H1 (cell line): ENCODE measurements around the gene B3GAT1. TPM values are rescaled to one million over a fixed set of nuclear protein-coding genes. Genes with fewer than 3 reads are reported as not detected.

Experiments
- CTCF ChIA-PET: fragments of 300-600 bp; sonication (Branson Sonifier 250); formaldehyde crosslinking; loops from one replicate; lab custom pipeline; 2021; ENCODE audit not compliant: partially characterized antibody; lab: Charles Lee
- POLR2A ChIA-PET: fragments of 300-600 bp; sonication (Branson Sonifier 250); formaldehyde crosslinking; loops from one replicate; lab custom pipeline; 2021; ENCODE audit warnings: inconsistent platforms; ENCODE audit not compliant: partially characterized antibody; lab: Charles Lee
- DNase-seq, 2 experiments: peaks; one replicate each; pipeline versions ENCODE4 v3.0.0 to v3.0.0-alpha.2; 2010 to 2022; ENCODE audit warnings: low spot score in 2 of 2, low read depth in 1 of 2, mixed read lengths in 1 of 2
- FAIRE-seq: peaks from 2 replicates; lab custom pipeline; 2011; peaks lifted over from hg19 to GRCh38; lab: Jason Lieb, UNC
- H2AFZ ChIP-seq: 2 replicates; pipeline ENCODE4 v1.8.1; 2012; ENCODE audit warnings: low read length, inconsistent platforms
- H2AK5ac ChIP-seq: 2 replicates; pipeline ENCODE4 v1.6.1; 2013; ENCODE audit warnings: low read depth, low read length
- H2BK120ac ChIP-seq: replicated peaks from 2 replicates; pipeline ENCODE3; 2013; ENCODE audit warnings: low read depth, low read length, inconsistent platforms
- H2BK12ac ChIP-seq: 2 replicates; pipeline ENCODE4 v1.6.1; 2013; ENCODE audit warnings: low read depth, low read length
- H2BK15ac ChIP-seq: 2 replicates; pipeline ENCODE4 v1.6.1; 2013; ENCODE audit warnings: low read length
- H2BK20ac ChIP-seq: 2 replicates; pipeline ENCODE4 v1.6.1; 2013; ENCODE audit warnings: low read length
- H2BK5ac ChIP-seq: 2 replicates; pipeline ENCODE4 v1.6.1; 2013; ENCODE audit warnings: low read depth, low read length
- H3K14ac ChIP-seq: 2 replicates; pipeline ENCODE4 v1.6.1; 2013; ENCODE audit warnings: inconsistent platforms; ENCODE audit not compliant: insufficient read length
- H3K18ac ChIP-seq: 2 replicates; pipeline ENCODE4 v1.6.1; 2013; ENCODE audit warnings: low read length; ENCODE audit errors: extremely low read depth
- H3K23ac ChIP-seq: 2 replicates; pipeline ENCODE4 v1.6.1; 2013; ENCODE audit warnings: inconsistent platforms; ENCODE audit not compliant: insufficient read length
- H3K23me2 ChIP-seq: 2 replicates; pipeline ENCODE4 v1.6.1; 2013; ENCODE audit warnings: low read depth, low read length
- H3K27ac ChIP-seq: 2 replicates; pipeline ENCODE4 v1.6.1; 2011; ENCODE audit warnings: low read depth, low read length, inconsistent platforms
- H3K27me3 ChIP-seq, 4 experiments: replicated peaks in 1 of 4; 1 replicate in 1 of 4; 2 replicates in 3 of 4; pipeline versions ENCODE4 v1.6.1 to v1.8.1; 2011 to 2013; ENCODE audit warnings: low read length in 3 of 4, mild to moderate bottlenecking in 3 of 4, inconsistent platforms in 2 of 4, mixed read lengths in 2 of 4, moderate library complexity in 1 of 4; ENCODE audit not compliant: control insufficient read depth in 3 of 4, insufficient read depth in 3 of 4; ENCODE audit errors: extremely low read depth in 1 of 4
- H3K36me3 ChIP-seq, 4 experiments: 2 replicates each; pipeline versions ENCODE4 v1.6.1 to v1.8.1; 2011 to 2013; ENCODE audit warnings: mild to moderate bottlenecking in 4 of 4, low read length in 3 of 4, moderate library complexity in 2 of 4, control low read depth in 1 of 4, inconsistent platforms in 1 of 4; ENCODE audit not compliant: insufficient read depth in 4 of 4, control insufficient read depth in 2 of 4
- H3K4ac ChIP-seq: replicated peaks from 2 replicates; pipeline ENCODE3; 2013; ENCODE audit warnings: low read length, low read depth, mixed read lengths, inconsistent platforms; ENCODE audit not compliant: insufficient read length
- H3K4me1 ChIP-seq, 4 experiments: replicated peaks in 1 of 4; 1 replicate in 1 of 4; 2 replicates in 3 of 4; pipeline versions ENCODE4 v1.6.1 to v1.8.1; 2011 to 2013; ENCODE audit warnings: low read length in 3 of 4, inconsistent platforms in 2 of 4, mixed read lengths in 1 of 4; ENCODE audit not compliant: insufficient read depth in 4 of 4, control insufficient read depth in 3 of 4
- H3K4me2 ChIP-seq, 2 experiments: 2 replicates each; pipeline versions ENCODE4 v1.6.1 to v1.8.1; 2011 to 2013; ENCODE audit warnings: low read depth in 2 of 2, low read length in 2 of 2, control low read depth in 1 of 2, inconsistent platforms in 1 of 2, mild to moderate bottlenecking in 1 of 2; ENCODE audit not compliant: insufficient read depth in 1 of 2
- H3K4me3 ChIP-seq, 4 experiments: fragments of 200-600, 300-600 bp in 1 of 4; sonication (generic), shearing (Covaris generic), sonication (Bioruptor Twin) in 1 of 4; 2 replicates each; pipeline versions ENCODE4 v1.5.1 to v1.8.1; 2011 to 2016; ENCODE audit warnings: low read length in 4 of 4, low read depth in 3 of 4, control low read depth in 2 of 4, inconsistent platforms in 2 of 4, mild to moderate bottlenecking in 2 of 4, mixed read lengths in 1 of 4, moderate library complexity in 1 of 4; ENCODE audit not compliant: insufficient read depth in 2 of 4; ENCODE audit errors: extremely low read depth in 1 of 4
- H3K56ac ChIP-seq: replicated peaks from 2 replicates; pipeline ENCODE3; 2013; ENCODE audit warnings: low read depth, mild to moderate bottlenecking, mixed read lengths, low read length, inconsistent platforms; ENCODE audit not compliant: insufficient read length
- H3K79me1 ChIP-seq: 2 replicates; pipeline ENCODE4 v1.6.1; 2013; ENCODE audit warnings: low read depth, low read length, control low read depth
- H3K79me2 ChIP-seq, 2 experiments: 2 replicates each; pipeline versions ENCODE4 v1.6.1 to v1.8.1; 2012 to 2013; ENCODE audit warnings: low read length in 2 of 2, mild to moderate bottlenecking in 2 of 2, inconsistent platforms in 1 of 2; ENCODE audit not compliant: insufficient read depth in 2 of 2, control insufficient read depth in 1 of 2
- H3K9ac ChIP-seq, 4 experiments: replicated peaks in 1 of 4; 1 replicate in 1 of 4; 2 replicates in 3 of 4; pipeline versions ENCODE4 v1.6.1 to v1.8.1; 2011 to 2013; ENCODE audit warnings: low read depth in 3 of 4, low read length in 3 of 4, control low read depth in 2 of 4, mild to moderate bottlenecking in 2 of 4, moderate library complexity in 2 of 4, inconsistent platforms in 1 of 4; ENCODE audit errors: extremely low read depth in 1 of 4
- H3K9me3 ChIP-seq, 2 experiments: 2 replicates each; pipeline versions ENCODE4 v1.6.1 to v1.8.1; 2012 to 2013; ENCODE audit warnings: mild to moderate bottlenecking in 2 of 2, moderate library complexity in 2 of 2, control low read depth in 1 of 2, inconsistent platforms in 1 of 2, low read depth in 1 of 2, low read length in 1 of 2, mixed read lengths in 1 of 2; ENCODE audit not compliant: insufficient read depth in 2 of 2
- H4K20me1 ChIP-seq, 2 experiments: replicated peaks in 1 of 2; 2 replicates each; pipeline versions ENCODE3 to v1.8.1; 2011 to 2013; ENCODE audit warnings: inconsistent platforms in 2 of 2, low read length in 2 of 2, mild to moderate bottlenecking in 1 of 2; ENCODE audit not compliant: insufficient read depth in 2 of 2, control insufficient read depth in 1 of 2
- H4K5ac ChIP-seq: 2 replicates; pipeline ENCODE4 v1.6.1; 2013; ENCODE audit warnings: low read length, low read depth, mixed read lengths, inconsistent platforms; ENCODE audit not compliant: insufficient read length
- H4K8ac ChIP-seq: 2 replicates; pipeline ENCODE4 v1.8.0; 2013; ENCODE audit warnings: mild to moderate bottlenecking, moderate library complexity, low read length, inconsistent platforms; ENCODE audit not compliant: insufficient read depth; ENCODE audit errors: extremely low read depth
- H4K91ac ChIP-seq: replicated peaks from 2 replicates; pipeline ENCODE3; 2013; ENCODE audit warnings: low read length, mixed read lengths, inconsistent platforms; ENCODE audit not compliant: insufficient read length
- BACH1 ChIP-seq: IDR thresholded peaks from 2 replicates; pipeline ENCODE4 v1.6.1; 2012; ENCODE audit warnings: low read length, improper control_type of control experiment
- CHD1 ChIP-seq: IDR thresholded peaks from 2 replicates; pipeline ENCODE4 v1.6.1; 2012; ENCODE audit warnings: low read depth, low read length, improper control_type of control experiment
- CHD2 ChIP-seq: IDR thresholded peaks from 2 replicates; pipeline ENCODE4 v1.6.1; 2012; ENCODE audit warnings: low read length, improper control_type of control experiment
- CREB1 ChIP-seq: IDR thresholded peaks from 2 replicates; pipeline ENCODE4 v1.6.1; 2012; ENCODE audit warnings: inconsistent platforms
- JUN ChIP-seq: IDR thresholded peaks from 2 replicates; pipeline ENCODE4 v1.6.1; 2011; ENCODE audit warnings: low read depth, mild to moderate bottlenecking, improper control_type of control experiment, low read length
- KDM4A ChIP-seq: IDR thresholded peaks from one replicate; pipeline ENCODE4 v1.7.1; 2012; ENCODE audit warnings: low read depth, mild to moderate bottlenecking, moderate library complexity, low read length, inconsistent platforms; ENCODE audit not compliant: severe bottlenecking
- KDM5A ChIP-seq: fragments of 200-600 bp; IDR thresholded peaks from 2 replicates; pipeline ENCODE4 v1.7.1; 2012; ENCODE audit warnings: mild to moderate bottlenecking, low read length, inconsistent platforms, mixed read lengths
- MAFK ChIP-seq: IDR thresholded peaks from 2 replicates; pipeline ENCODE4 v1.6.1; 2012; ENCODE audit warnings: low read depth, mild to moderate bottlenecking, improper control_type of control experiment, low read length
- SIX5 ChIP-seq: IDR thresholded peaks from 2 replicates; pipeline ENCODE4 v1.6.1; 2011; ENCODE audit warnings: mild to moderate bottlenecking, low read depth, low read length
- TAF7 ChIP-seq: optimal IDR thresholded peaks from 2 replicates; pipeline ENCODE3; 2011; ENCODE audit warnings: low read depth, mild to moderate bottlenecking, inconsistent platforms, low read length, moderate library complexity, borderline replicate concordance
- WGBS, 2 experiments: shearing (Covaris generic) in 1 of 2; methylation state at CpG; one replicate each; pipeline versions ENCODE4 v1.1.6 to v1.1.7; 2013 to 2015; ENCODE audit warnings: low lambda C conversion rate in 2 of 2, mixed read lengths in 2 of 2, inconsistent platforms in 1 of 2, low coverage in 1 of 2, missing lambda C conversion rate in 1 of 2; ENCODE audit not compliant: insufficient replicate concordance in 2 of 2, insufficient coverage in 1 of 2, insufficient read length in 1 of 2; ENCODE audit errors: extremely low coverage in 1 of 2, missing lambda C conversion rate in 1 of 2; 5-methylcytosine and 5-hydroxymethylcytosine counted together
- polyA plus RNA-seq, 7 experiments: library from polyadenylated mRNA; depleted of rRNA in 3 of 7; stranded (reverse) in 5 of 7; unstranded in 2 of 7; fragments of >200 nt in 5 of 7; fragments of 200-250 nt in 2 of 7; gene quantifications; 1 replicate in 5 of 7; 2 replicates in 1 of 7; 4 replicates in 1 of 7; pipeline versions ENCODE4 v1.2.1 to v1.2.3, GENCODE V29; 2011 to 2013; ENCODE audit warnings: missing spikeins in 2 of 7, mixed read lengths in 2 of 7
- total RNA-seq: library from RNA; stranded (reverse); fragmentation: NEBNext Ultra II Directional; extraction: Animal tissue kit (Norgen Biotek cat#: 25700); gene quantifications from 2 replicates; pipeline ENCODE4 v1.2.1, GENCODE V29; 2021
- TF ChIP-seq, protein P1 (sequence below): IDR thresholded peaks from 2 replicates; pipeline ENCODE4 v1.6.1; 2012; ENCODE audit warnings: low read length, inconsistent platforms
- TF ChIP-seq, protein P2 (sequence below): IDR thresholded peaks from 2 replicates; pipeline ENCODE4 v1.6.1; 2011; ENCODE audit warnings: low read length, improper control_type of control experiment

The B3GAT1 gene
- total and polyA plus RNA-seq, 2 of the 8 experiments (the other 6 are each of a cell fraction or from before 2014, with no cell fraction given): 19.7 to 32.4 TPM

DNA sequence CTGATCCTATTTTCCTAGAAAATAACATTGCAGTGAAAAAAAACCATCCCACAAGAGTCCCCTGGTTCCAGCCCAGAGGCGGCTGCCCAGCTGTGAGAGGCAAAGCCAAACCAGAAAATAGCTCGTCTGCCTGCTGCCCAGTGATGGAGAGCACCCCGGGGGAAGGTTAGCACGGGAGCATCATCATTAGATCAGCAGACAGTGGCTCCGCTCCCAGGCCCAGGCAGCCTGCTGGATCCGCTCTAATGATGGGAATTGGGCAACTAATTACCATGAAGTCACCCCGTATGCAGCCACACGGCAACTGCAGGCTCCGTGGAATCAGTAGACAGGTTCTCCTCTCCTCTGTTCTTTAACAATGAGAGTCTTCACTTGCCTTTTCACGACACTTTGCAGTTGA is 17.1 kb upstream of the B3GAT1 start:
- Histone ChIP-seq H2AFZ (no peak overlapping the region), H3K36me3 (no peaks in the 10 kb centered on the region; a peak in 1 of 8 replicates), H4K8ac (no peak overlapping the region), H3K23ac (no peak overlapping the region), H3K14ac (no peak overlapping the region), H3K27me3 (no peaks in the 10 kb centered on the region), H3K9ac (no peak overlapping the region), H2BK15ac (no peak overlapping the region), H3K23me2 (no peaks in the 10 kb centered on the region), H4K20me1 (peaks cover 0 to 2% of the 10 kb centered on the region in 2 experiments), H3K9me3 (no peaks in the 10 kb centered on the region), H2BK20ac (no peak overlapping the region), H3K4me2 (no peak overlapping the region), H2BK120ac (no peak overlapping the region), H3K4me1 (peaks cover 3 to 10% (median 6%) of the 10 kb centered on the region in 4 experiments; a peak in 6 of 7 replicates), H3K79me1 (no peaks in the 10 kb centered on the region), H3K79me2 (no peaks in the 10 kb centered on the region), H4K5ac (no peak overlapping the region), H3K18ac (no peak overlapping the region), H3K4ac (no peak overlapping the region), H2BK12ac (no peak overlapping the region), H2BK5ac (no peak overlapping the region), H3K27ac (no peak overlapping the region), H3K4me3 (no peak overlapping the region), H2AK5ac (no peak overlapping the region), H4K91ac (no peak overlapping the region), H3K56ac (no peak overlapping the region)
- ChIA-PET CTCF (no interaction called here), POLR2A (interaction anchor here (0.9 kb wide), 1 partner anchor 16 kb away, joined by 3 read pairs; no protein-coding TSS in a partner anchor)
- DNase-seq (no peak), FAIRE-seq (no peak)
- no peak for TF ChIP-seq CHD2
- TF ChIP-seq CHD1: no peak
- no peak for TF ChIP-seq CREB1
- TF ChIP-seq, protein P1, sequence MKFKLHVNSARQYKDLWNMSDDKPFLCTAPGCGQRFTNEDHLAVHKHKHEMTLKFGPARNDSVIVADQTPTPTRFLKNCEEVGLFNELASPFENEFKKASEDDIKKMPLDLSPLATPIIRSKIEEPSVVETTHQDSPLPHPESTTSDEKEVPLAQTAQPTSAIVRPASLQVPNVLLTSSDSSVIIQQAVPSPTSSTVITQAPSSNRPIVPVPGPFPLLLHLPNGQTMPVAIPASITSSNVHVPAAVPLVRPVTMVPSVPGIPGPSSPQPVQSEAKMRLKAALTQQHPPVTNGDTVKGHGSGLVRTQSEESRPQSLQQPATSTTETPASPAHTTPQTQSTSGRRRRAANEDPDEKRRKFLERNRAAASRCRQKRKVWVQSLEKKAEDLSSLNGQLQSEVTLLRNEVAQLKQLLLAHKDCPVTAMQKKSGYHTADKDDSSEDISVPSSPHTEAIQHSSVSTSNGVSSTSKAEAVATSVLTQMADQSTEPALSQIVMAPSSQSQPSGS: no peak
- no peak for TF ChIP-seq BACH1
- TF ChIP-seq SIX5: no peak
- TF ChIP-seq MAFK: no peak
- TF ChIP-seq, protein P2, sequence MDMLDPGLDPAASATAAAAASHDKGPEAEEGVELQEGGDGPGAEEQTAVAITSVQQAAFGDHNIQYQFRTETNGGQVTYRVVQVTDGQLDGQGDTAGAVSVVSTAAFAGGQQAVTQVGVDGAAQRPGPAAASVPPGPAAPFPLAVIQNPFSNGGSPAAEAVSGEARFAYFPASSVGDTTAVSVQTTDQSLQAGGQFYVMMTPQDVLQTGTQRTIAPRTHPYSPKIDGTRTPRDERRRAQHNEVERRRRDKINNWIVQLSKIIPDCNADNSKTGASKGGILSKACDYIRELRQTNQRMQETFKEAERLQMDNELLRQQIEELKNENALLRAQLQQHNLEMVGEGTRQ: no peak
- no peak for TF ChIP-seq JUN
- TF ChIP-seq KDM5A: no peak
- no peak for TF ChIP-seq KDM4A
- no peak for TF ChIP-seq TAF7
- 89% methylated on average over 10 of the region's 10 CpGs; no CpG with 5 or more reads in 1 of the 2 experiments for WGBS, 2 experiments
